HK-2 (cell line): ENCODE results near the gene UBR3.
"Not testable (repeated sequence)": the region's sequence is repeated elsewhere in the genome, so short reads cannot be mapped to it uniquely, and the experiment has no call there.

ENCODE experiments used
- DNase-seq: peaks from one replicate; pipeline ENCODE4 v3.0.0-alpha.2; 2018; ENCODE audit not compliant: unreplicated experiment

Gene UBR3

DNA sequence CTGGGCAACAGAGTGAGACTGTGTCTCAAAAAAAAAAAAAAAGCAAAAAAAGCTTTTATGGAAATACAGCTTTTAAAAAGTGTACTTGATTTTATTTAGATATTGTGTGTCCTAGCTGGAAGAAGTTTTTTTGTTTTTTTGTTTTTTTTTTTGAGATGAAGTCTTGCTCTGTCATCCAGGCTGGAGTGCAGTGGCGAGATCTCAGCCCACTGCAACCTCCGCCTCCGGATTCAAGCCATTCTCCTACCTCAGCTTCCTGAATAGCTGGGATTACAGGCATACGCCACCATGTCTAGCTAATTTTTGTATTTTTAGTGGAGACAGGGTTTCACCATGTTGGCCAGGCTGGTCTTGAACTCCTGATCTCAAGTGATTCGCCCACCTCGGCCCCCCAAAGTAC, 39.0 kb downstream of the UBR3 start:
- DNase-seq, result not testable (repeated sequence)

DNA sequence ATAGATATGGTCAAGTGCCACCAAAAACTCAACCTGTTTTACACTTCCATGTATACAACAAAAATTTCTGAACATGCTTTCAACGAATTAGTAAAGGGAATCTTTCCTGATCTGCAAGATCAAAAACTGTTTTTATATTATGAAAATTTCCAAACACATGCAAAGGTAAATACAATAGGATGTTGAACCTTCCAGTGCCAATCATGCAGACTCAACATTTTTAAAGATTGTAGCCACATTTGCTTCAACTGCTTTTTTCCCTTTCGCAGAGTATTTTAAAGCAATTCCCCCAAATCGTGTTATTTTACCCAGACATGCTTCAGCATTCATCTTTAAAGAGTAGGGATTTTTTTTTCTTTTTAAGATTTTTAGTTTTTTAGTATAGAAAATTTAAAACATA, 40.3 kb downstream of the UBR3 start:
- DNase-seq, result no peak

DNA sequence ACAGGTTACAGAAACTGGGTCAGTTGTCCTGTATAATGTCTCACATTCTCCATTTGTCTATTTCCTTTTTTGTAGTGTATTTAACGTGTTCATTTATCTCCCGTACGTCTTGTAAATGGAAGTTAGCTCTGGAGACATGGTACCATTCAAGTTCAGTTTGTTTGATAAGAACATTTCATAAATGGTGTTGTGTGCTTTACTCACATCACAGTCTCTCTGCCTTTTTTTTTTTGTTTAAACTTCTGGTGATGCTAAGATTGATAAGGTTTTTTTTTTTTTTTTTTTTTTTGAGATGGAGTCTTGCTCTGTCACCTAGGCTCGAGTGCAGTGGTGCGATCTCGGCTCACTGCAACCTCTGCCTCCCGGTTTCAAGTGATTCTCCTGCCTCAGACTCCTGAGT, 41.7 kb downstream of the UBR3 start:
- no peak for DNase-seq

DNA sequence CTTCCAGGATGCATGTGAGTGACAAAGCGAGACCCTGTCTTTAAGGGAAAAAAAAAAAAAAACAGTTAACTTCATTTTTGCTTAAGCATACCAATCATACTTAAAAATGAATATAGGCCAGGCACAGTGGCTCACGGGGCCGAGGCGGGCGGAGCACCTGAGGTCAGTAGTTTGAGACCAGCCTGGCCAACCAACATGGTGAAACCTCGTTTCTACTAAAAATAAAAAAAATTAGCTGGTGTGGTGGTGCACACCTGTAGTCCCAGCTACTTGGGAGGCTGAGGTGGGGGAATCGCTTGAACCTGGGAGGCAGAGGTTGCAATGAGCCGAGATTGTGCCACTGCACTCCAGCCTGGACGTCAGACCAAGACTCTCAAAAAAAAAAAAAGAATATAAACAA, 44.1 kb downstream of the UBR3 start:
- not testable (repeated sequence) for DNase-seq

DNA sequence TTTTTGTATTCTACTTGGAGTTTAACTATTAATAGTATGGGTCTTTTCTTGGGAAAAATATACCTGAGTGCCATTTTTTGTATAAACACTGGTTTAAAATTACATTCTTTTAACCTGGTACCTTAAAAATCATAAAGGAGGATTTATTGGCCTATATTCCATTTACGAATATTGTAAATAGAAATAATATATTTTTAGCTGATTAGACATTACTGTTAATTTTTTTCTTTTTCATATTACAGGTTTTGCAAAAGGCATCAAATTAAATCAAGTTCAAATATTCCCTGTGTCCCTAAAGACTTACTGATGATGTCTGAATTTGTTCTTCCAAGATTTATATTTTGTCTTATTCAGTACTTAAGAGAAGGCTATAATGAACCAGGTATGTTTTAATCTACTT, 44.7 kb downstream of the UBR3 start:
- no peak for DNase-seq

DNA sequence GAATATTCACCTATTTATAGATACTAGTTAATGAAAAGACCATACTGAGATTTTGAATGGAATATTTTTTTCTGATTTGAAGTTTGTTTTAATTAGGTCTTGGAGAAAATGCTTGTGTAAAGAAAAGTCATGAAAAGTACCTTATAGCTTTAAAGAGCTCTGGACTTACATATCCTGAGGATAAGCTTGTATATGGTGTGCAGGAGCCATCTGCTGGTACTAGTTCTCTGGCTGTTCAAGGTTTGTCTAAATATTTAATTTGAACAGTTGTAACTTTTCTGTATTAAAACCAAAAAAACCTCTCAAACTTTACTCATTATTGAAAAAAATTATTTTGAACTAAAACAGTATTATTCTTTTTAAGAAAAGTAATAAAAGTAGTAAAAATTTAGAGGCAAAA, 50.1 kb downstream of the UBR3 start:
- no peak for DNase-seq

DNA sequence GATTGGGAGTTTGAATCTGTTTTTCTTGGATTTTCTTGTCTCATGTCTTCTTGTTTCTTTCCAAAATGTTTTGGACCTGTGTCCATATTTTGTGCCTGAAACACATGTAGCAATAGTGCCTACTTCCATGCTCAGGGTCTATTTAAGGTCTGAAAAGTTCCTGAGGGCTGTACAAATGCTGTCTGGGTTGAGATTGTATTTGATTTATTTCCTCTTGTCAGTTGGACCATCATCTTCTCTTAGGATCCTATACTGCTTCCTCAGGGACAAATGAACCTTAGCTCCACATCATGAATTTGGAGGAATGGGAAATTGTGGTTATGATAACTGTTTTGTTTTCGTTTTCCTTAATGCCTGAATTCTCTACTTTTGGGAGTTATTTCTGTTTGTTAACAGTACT, 59.9 kb downstream of the UBR3 start:
- DNase-seq, result no peak

DNA sequence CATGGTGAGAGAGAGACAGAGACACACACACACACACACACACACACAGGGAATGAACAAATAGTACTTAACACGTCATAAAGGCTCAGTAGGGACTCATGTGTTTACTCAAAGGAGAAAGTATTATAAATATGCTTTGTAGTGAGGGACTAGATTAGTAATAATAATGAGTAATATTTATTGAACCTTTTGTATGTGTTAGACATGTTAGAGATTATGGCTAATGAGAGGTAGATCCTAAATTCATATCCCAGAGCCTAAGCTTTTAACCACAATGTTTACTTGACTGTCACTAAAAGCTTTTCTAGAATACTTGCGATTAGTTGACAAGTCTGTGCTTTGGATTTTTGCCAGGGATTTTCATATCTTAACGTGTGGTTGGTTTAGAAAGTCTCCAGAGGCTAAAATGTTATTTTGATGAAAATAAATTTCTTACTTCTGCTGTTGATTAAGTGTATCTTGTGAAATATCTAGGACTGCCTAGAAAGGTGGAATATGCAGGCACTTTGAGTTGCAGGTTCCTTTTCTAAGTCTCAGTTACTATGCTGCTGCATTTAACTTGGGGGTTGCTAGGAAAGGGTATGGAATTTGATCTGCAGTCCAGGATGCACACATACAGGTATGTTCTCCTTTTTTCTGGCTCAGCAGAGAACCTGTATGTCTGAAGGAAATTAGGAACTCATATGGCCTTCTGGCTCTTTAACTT, 64.5 kb downstream of the UBR3 start:
- no peak for DNase-seq

DNA sequence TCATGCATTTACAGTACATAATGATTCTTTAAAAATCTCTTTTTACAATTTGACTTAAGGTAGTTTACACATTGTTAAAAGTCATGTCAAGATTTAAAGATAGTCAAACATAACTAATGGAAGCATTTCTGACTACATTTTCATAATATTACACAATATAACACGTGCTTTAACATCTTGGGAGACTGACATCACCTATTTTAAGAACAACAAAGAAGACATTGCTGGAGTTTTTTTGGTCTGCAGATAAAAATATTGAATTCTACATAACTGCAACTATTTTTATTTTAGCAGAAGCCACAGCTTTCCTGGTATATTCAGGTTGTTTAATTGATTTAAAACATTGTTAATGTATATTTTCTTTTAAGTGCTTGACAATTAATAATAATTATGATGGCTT, 65.7 kb downstream of the UBR3 start:
- DNase-seq, result no peak

DNA sequence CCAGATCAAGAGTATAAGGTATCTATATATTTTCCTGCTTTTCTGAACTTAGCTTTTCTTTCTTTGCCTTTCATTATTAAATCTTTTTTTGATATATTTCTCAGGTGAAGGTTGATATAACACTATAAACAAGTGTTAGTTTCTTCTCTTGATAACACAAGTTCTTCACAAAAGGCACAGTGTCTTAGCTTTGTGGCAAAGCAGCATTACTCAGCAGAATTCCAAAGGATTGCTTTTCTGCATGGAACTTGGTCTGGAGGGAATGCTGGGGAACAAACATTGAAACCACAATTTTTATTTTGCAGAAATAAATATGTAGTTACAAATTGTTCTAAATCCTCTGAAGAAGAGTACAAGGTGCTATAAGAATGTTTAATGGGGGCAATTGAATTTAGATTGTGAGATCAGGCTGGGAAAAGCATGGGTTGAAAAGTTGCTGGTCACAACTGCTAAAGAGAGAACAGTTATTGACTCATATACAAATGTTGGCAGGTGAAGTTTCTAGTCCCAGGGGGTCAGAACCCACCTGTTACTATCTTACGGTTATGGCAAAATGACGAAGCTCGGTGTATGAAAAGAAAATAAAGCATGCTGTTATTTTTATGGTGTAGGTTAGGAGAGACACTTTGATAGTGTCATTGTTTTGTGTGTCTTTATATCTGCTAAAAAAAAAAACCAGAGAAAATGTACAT, 68.2 kb downstream of the UBR3 start:
- DNase-seq, result no peak

DNA sequence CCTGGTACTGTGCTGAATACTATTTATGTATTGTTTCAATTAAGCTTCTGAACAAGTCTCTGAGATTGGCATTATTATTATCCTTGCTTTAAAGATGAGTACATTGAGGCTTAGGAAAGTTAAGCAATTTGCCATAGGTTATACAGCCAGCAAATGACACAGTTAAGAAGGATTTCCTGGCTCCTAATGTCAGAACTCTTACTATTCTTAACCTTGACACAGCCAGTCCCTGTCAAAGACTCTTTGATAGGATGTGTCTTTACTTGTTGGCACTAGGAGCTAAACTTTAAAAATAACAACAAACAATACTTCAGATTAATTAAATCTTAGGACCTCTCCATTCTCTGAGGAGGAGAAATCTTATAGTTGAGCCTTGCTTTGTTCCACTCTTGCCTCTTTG, 70.6 kb downstream of the UBR3 start:
- no peak for DNase-seq

DNA sequence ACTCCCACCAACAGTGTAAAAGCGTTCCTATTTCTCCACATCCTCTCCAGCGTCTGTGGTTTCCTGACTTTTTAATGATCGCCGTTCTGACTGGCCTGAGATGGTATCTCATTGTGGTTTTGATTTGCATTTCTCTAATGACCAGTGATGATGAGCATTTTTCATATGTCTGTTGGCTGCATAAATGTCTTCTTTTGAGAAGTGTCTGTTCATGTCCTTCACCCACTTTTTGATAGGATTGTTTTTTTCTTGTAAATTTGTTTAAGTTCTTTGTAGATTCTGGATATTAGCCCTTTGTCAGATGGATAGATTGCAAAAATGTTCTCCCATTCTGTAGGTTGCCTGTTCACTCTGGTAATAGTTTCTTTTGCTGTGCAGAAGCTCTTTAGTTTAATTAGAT, 72.8 kb downstream of the UBR3 start:
- not testable (repeated sequence) for DNase-seq

DNA sequence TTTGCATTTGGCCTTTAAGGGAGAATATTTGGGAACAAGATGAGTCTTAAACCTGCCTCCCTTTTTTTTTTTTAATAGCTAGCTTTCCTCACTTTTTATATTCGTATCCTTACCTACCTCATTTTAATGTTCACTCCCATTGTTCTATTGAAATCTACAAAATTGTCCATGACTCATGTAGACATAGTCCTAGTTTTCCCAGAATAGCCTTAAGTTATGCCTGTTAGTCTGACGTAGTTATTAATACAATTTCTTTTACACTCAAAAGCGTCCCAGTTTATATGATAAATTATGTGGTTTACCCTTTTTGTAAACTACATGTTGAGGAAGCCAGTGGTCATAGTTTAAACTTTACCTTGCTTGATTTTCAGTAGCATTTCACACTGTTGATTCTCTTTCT, 73.4 kb downstream of the UBR3 start:
- DNase-seq, result no peak

DNA sequence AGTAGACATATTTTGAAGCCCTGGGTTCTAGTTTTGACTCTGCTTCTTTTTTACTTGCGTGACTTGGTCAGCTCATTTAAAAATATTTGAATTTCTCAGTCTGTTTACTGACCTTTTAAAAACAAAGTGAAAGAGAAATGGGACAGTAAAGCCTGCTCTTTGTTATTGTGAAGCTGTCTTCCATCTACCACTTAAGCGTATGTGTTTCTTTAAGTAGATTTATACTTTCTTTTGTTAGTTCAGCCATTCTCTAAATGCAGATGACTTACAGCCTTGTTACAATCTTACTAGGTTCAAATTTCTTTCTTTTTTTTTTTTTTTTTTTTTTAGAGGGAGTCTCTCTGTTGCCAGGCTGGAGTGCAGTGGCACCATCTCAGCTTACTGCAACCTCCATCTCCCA, 79.5 kb downstream of the UBR3 start:
- DNase-seq, result no peak

DNA sequence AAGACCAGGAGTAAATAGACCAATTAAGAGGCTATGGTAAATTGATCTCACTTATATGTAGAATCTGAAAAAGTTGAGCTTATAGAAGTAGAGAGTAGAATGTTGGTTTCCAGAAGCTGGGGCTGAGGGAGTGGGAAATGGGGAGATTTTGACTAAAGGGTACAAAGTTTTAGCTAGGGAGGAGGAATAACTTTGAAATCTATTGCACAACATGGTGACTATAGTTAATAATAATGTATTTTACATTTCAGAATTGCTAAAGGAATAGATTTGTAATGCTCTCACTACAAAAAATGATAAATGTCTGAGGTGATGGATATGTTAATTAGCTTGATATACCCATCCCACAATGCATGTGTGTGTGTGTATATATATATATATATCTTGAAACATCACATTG, 82.1 kb downstream of the UBR3 start:
- DNase-seq, result no peak

DNA sequence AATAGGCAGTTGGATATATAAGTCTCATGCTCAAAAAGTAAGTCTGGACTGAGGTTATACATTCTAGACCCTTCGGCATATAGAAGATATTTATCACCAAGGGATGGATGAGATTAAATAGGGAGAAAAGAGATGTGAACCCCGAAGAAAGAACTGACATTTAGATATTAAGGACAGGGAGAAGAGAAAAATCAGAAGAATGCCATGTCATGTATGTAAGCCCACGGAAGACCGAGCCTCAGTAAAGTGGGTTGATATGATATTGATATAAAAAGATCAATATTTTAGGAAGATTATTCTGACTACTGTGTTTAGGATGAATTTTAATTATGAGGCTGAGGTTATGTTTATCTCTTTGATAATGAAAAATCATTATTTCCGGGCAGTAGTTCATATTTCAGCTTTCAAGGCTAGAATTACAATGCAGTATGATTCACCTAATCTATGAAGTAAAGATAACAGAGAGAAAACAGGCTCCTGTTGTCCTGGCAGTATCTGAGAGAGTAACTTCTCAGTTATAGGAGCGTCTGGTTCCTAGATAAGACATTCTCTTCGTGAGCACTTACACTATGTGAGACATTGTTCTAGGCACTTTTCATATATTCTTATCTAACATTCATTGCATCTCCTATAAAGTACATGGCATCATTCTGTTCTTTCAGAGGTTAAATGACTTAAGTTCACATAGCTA, 83.0 kb downstream of the UBR3 start:
- DNase-seq, result no peak

DNA sequence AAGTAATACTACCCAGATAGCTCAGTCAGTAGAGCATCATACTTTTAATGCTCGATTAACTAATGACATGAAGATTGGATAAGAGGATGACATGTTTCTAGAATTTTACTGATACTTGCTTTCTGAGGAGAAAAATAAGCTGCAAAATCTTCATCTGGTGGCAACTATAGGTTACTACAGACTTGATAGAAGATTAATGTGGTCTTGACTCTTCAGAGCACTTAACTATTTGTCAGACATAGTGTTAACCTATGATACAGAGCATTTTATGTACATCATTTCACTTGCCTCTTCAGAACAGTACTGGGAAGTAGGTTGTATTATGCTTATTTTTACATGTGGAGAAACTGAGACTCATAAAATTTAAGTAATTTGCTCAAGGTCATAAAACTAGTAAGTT, 83.9 kb downstream of the UBR3 start:
- DNase-seq, result no peak

DNA sequence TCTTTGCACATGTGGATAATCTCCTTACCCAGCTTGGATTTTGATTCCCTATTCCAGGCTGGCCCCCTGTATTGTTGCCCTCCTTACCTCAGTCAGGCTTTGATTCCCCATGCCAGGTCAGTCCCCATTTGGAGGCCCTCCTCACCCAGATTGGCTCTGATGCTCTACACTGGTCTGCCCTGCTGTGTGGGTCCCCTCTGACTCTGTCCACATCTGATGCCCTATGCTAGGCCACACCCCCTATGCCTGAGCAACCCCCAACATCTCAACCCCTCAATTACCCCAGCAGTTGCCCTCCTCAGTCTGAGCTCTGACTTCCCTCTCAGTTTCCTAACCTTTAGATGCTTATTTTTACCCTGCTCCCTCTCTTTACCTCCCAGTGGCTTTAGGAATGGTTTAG, 89.4 kb downstream of the UBR3 start:
- DNase-seq, result no peak

DNA sequence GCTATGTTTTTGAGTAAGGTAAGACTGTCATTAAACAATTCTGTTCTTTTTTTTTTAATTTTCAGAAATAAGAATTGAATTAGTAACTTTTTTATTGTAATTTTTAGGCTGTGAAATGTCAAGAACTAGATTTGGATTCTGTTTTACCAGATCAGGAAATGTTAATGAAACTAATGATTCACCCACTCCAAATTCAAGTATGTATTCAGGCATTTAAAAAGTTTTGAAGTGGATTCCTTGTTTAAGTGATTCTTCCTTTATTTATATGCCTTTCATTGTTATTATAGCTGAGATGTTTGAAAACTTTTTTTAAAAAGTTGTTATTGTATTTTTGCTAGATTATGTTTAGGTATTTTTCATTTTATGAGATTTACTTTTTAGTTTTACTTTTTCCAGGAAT, 96.7 kb downstream of the UBR3 start:
- DNase-seq, result no peak

DNA sequence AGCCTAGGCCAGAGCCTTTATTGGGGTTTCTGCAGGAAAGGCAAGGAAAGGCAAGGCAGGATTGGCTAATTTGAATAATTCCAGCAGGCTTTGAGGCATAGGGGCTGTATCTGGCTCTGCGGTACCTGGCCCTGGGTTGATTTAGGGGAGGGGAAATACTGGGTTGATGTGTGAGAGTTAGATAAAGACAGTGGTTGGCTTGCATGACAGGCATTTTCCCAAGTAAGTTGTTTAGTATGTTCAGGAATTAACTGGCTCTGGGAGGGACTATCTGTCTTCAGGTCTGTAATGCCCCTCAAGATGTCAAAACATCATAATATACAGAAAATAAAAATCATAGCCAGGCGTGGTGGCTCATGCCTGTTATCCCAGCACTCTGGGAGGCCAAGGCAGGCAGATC, 98.7 kb downstream of the UBR3 start:
- DNase-seq, result no peak

DNA sequence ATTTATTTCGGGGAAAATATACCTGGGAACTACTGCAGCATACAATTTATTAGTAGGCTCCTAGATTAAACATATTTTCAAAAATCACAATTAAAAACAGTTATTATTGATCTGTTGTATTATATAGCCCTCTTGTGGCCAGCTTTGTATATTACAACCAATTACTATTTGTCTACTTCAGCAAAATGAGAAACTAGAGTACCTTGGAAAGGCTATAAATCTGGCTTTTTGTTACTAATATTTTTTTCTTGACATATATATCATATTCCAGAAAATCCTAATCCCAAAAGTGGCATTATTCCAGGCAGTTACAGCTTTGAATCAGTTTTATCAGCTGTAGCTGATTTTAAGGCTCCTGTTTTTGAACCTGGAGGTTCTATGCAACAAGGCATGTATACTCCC, 101.2 kb downstream of the UBR3 start:
- no peak for DNase-seq

DNA sequence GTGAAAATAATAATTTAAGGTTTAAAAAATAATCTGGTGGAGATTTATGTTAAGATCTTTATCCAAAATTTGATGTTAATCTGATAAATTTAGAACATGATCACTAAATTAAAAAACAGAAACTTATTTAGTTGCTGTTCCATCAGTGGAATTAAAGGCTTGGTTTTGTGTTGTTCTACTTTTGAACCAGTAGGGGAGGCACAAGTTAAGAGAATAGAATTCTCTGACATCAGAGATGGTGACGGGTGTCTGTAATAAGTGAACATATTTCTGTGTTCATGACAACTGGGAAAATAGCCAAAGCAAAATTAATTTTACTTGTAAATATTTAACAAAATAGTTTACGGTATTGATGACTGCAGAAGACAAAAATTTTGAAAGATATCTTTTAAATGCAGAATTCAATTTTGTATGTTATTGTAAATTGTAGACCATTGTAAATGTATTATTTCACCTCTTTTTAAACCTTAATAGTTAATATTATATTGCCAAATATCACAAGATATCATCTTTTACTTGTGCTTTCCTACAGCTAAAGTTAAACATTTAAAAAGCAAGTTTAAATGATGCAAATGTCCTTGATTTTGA, 106.0 kb downstream of the UBR3 start:
- no peak for DNase-seq

DNA sequence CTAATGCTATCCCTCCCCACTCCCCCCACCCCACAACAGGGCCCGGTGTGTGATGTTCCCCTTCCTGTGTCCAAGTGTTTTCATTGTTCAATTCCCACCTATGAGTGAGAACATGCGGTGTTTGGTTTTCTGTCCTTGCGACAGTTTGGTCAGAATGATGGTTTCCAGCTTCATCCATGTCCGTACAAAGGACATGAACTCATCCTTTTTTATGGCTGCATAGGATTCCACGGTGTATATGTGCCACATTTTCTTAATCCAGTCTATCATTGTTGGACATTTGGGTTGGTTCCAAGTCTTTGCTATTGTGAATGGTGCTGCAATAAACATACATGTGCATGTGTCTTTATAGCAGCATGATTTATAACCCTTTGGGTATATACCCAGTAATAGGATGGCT, 109.4 kb downstream of the UBR3 start:
- DNase-seq, result not testable (repeated sequence)
